Astrocyte (in vitro differentiated cells and primary cell): ENCODE results near the gene LINGO3.

ENCODE experiments used
- EZH2 ChIP-seq: IDR thresholded peaks from 2 replicates; pipeline ENCODE4 v1.6.1; 2012; ENCODE audit warnings: mild to moderate bottlenecking, low read length, inconsistent platforms; ENCODE audit not compliant: insufficient read depth
- TF ChIP-seq, protein P1 (sequence below): IDR thresholded peaks from 2 replicates; pipeline ENCODE4 v1.5.1; 2011; ENCODE audit warnings: low read depth, mild to moderate bottlenecking, inconsistent platforms, low read length, moderate library complexity; ENCODE audit not compliant: insufficient read depth

DNA sequence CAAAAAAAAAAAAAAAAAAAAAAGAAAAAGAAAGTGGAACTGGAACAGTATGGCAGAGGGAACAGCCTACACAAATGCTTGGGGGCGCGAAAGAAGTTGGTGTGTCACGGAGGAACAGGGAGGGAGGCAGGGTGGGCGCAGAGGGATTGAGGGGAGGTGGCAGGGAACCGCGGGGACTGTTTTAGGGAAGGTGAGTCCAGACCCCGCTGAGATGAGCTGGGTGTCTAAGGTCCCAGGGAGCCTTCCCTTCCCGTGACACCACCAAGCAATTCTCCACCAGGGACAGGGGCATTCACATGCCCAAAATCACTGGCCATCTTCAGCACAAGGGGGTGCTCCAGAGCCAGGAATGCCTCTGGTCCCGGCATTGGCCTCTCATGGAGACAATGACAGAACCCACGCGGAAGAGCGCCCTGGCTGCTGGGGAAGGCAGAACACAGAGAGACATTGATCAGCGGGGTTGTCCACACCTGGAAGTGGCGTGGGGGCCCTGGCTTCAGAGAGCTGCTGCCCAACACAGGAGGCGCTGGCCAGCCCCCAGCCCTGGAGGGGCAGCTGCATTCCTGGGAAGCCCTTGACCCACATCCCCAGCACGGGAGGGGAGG lies 32.9 kb downstream of the LINGO3 start:
- TF ChIP-seq, protein P1, sequence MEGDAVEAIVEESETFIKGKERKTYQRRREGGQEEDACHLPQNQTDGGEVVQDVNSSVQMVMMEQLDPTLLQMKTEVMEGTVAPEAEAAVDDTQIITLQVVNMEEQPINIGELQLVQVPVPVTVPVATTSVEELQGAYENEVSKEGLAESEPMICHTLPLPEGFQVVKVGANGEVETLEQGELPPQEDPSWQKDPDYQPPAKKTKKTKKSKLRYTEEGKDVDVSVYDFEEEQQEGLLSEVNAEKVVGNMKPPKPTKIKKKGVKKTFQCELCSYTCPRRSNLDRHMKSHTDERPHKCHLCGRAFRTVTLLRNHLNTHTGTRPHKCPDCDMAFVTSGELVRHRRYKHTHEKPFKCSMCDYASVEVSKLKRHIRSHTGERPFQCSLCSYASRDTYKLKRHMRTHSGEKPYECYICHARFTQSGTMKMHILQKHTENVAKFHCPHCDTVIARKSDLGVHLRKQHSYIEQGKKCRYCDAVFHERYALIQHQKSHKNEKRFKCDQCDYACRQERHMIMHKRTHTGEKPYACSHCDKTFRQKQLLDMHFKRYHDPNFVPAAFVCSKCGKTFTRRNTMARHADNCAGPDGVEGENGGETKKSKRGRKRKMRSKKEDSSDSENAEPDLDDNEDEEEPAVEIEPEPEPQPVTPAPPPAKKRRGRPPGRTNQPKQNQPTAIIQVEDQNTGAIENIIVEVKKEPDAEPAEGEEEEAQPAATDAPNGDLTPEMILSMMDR = peak; percentile 52
- TF ChIP-seq EZH2 = no peak
